Loucy (cell line): ENCODE results near the gene CCDC158.

Experiments used
- H2AFZ ChIP-seq: fragments of 200-600 bp; sonication (generic); 2 replicates; pipeline ENCODE4 v1.6.0; 2016; ENCODE audit warnings: antibody characterized with exemption, mild to moderate bottlenecking, low read length, moderate library complexity
- H3F3A ChIP-seq: fragments of 200-600 bp; 2 replicates; pipeline ENCODE4 v1.6.0; 2016; ENCODE audit warnings: antibody characterized with exemption, low read depth, mild to moderate bottlenecking
- H3K27me3 ChIP-seq: fragments of 200-600 bp; sonication (generic); 2 replicates; pipeline ENCODE4 v1.6.1; 2014; ENCODE audit warnings: low read length, mild to moderate bottlenecking; ENCODE audit not compliant: insufficient read depth, poor library complexity, severe bottlenecking
- H3K36me3 ChIP-seq: fragments of 200-600 bp; sonication (generic); 2 replicates; pipeline ENCODE4 v1.6.1; 2016; ENCODE audit warnings: low read length; ENCODE audit not compliant: insufficient read depth
- H3K4me1 ChIP-seq: fragments of 200-600 bp; sonication (generic); 2 replicates; pipeline ENCODE4 v1.5.1; 2014; ENCODE audit warnings: low read length, mild to moderate bottlenecking; ENCODE audit not compliant: insufficient read depth, poor library complexity, severe bottlenecking
- H3K4me2 ChIP-seq: fragments of 200-600 bp; sonication (generic); 2 replicates; pipeline ENCODE4 v1.6.0; 2014; ENCODE audit warnings: antibody characterized with exemption, low read length, low read depth, mild to moderate bottlenecking; ENCODE audit not compliant: poor library complexity, severe bottlenecking
- H3K4me3 ChIP-seq: fragments of 200-600 bp; sonication (generic); 2 replicates; pipeline ENCODE4 v1.5.1; 2014; ENCODE audit warnings: low read length, mild to moderate bottlenecking, mixed read lengths; ENCODE audit not compliant: poor library complexity, severe bottlenecking
- H3K79me2 ChIP-seq: fragments of 200-600 bp; sonication (generic); 2 replicates; pipeline ENCODE4 v1.6.1; 2014; ENCODE audit warnings: low read length; ENCODE audit not compliant: insufficient read depth
- H3K9ac ChIP-seq: fragments of 200-600 bp; sonication (generic); 2 replicates; pipeline ENCODE4 v1.6.0; 2014; ENCODE audit warnings: mild to moderate bottlenecking, low read depth, low read length, moderate library complexity; ENCODE audit not compliant: poor library complexity, severe bottlenecking
- H3K9me2 ChIP-seq: fragments of 200-600 bp; sonication (generic); replicated peaks from 2 replicates; pipeline ENCODE4 v1.6.1; 2016; ENCODE audit warnings: low read depth, low read length, mixed read lengths
- H3K9me3 ChIP-seq: fragments of 200-600 bp; sonication (generic); 2 replicates; pipeline ENCODE4 v1.6.1; 2014; ENCODE audit warnings: mild to moderate bottlenecking, antibody characterized with exemption, low read length, low read depth; ENCODE audit not compliant: insufficient read depth
- H4K20me1 ChIP-seq: fragments of 200-600 bp; sonication (generic); 2 replicates; pipeline ENCODE4 v1.6.0; 2014; ENCODE audit warnings: antibody characterized with exemption, low read length, mild to moderate bottlenecking; ENCODE audit not compliant: insufficient read depth, poor library complexity, severe bottlenecking
- EZH2phosphoT487 ChIP-seq: fragments of 200-600 bp; IDR thresholded peaks from 2 replicates; pipeline ENCODE4 v1.6.1; 2018; ENCODE audit warnings: antibody characterized with exemption, mild to moderate bottlenecking, moderate library complexity, borderline replicate concordance
- TF ChIP-seq, protein P1 (sequence below): fragments of 200-600 bp; sonication (generic); conservative IDR thresholded peaks from 2 replicates; pipeline ENCODE4 v1.5.1; 2014; ENCODE audit warnings: mild to moderate bottlenecking, antibody characterized with exemption, low read length

Gene CCDC158

DNA sequence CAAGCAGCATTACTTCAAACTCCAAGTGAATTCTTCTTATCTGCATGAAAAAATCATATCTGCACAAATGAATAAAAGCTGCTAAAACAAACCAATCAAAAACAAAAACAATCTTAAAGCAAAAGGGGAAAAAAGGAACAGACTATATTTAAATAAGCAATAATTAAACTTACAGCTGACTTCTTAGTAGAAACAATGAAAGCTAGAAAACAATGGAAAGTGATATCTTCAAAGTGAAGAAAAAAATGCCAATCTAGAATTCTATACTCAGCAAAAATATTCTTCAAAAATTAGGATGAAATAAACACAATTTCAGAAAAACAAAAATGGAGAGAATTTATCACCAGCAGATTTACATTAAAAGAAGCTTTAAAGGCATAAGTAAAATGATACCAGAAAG is 94.4 kb downstream of the CCDC158 start:
- Histone ChIP-seq H3K9me3 (peaks cover 15% of the 10 kb centered on the region), H3K9ac (no peak overlapping the region), H2AFZ (no peak overlapping the region), H3K4me2 (no peak overlapping the region), H3K79me2 (no peaks in the 10 kb centered on the region), H3K4me3 (no peak overlapping the region), H4K20me1 (no peaks in the 10 kb centered on the region), H3K9me2 (no peaks in the 10 kb centered on the region), H3K36me3 (no peaks in the 10 kb centered on the region), H3K4me1 (no peaks in the 10 kb centered on the region), H3F3A (0 out of 2 replicates have a peak, but pooled peaks cover 3% of the 10 kb centered on the region), H3K27me3 (no peaks in the 10 kb centered on the region)
- TF ChIP-seq, protein P1, sequence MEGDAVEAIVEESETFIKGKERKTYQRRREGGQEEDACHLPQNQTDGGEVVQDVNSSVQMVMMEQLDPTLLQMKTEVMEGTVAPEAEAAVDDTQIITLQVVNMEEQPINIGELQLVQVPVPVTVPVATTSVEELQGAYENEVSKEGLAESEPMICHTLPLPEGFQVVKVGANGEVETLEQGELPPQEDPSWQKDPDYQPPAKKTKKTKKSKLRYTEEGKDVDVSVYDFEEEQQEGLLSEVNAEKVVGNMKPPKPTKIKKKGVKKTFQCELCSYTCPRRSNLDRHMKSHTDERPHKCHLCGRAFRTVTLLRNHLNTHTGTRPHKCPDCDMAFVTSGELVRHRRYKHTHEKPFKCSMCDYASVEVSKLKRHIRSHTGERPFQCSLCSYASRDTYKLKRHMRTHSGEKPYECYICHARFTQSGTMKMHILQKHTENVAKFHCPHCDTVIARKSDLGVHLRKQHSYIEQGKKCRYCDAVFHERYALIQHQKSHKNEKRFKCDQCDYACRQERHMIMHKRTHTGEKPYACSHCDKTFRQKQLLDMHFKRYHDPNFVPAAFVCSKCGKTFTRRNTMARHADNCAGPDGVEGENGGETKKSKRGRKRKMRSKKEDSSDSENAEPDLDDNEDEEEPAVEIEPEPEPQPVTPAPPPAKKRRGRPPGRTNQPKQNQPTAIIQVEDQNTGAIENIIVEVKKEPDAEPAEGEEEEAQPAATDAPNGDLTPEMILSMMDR: no peak
- TF ChIP-seq EZH2phosphoT487: no peak

GRCh38 chr4:76325072-76325471 is 95.9 kb downstream of the CCDC158 start:
- Histone ChIP-seq H3K9me2 (no peaks in the 10 kb centered on the region), H3K4me2 (no peak overlapping the region)
- TF ChIP-seq EZH2phosphoT487: no peak; the same call in 1 of the 2 replicates
- TF ChIP-seq, protein P1: no peak

GRCh38 chr4:76322236-76322635 is 98.7 kb downstream of the CCDC158 start:
- no peak overlapping the region for H3K4me2 ChIP-seq
- H3F3A ChIP-seq: 0 out of 2 replicates have a peak, but pooled peaks cover 3% of the 10 kb centered on the region
- no peak overlapping the region for H2AFZ ChIP-seq
- H4K20me1 ChIP-seq: no peaks in the 10 kb centered on the region
- no peak overlapping the region for H3K9ac ChIP-seq
- peaks cover 19% of the 10 kb centered on the region for H3K9me3 ChIP-seq
- H3K4me3 ChIP-seq: no peak overlapping the region
- no peak for TF ChIP-seq EZH2phosphoT487
- TF ChIP-seq, protein P1: no peak
- H3K79me2 ChIP-seq: no peaks in the 10 kb centered on the region
- no peaks in the 10 kb centered on the region for H3K27me3 ChIP-seq
- no peaks in the 10 kb centered on the region for H3K4me1 ChIP-seq
- H3K36me3 ChIP-seq: no peaks in the 10 kb centered on the region
- H3K9me2 ChIP-seq: no peaks in the 10 kb centered on the region

More at GRCh38 chr4:76325072-76325471, 95.9 kb downstream of the CCDC158 start:
- H3K9ac ChIP-seq: no peak overlapping the region
- no peak overlapping the region for H3K4me3 ChIP-seq
- no peaks in the 10 kb centered on the region for H3K79me2 ChIP-seq
- no peaks in the 10 kb centered on the region for H3K27me3 ChIP-seq
- no peaks in the 10 kb centered on the region for H4K20me1 ChIP-seq
- H3K36me3 ChIP-seq: no peaks in the 10 kb centered on the region
- H2AFZ ChIP-seq: no peak overlapping the region
- H3K9me3 ChIP-seq: peaks cover 15% of the 10 kb centered on the region
- no peaks in the 10 kb centered on the region for H3K4me1 ChIP-seq
- 0 out of 2 replicates have a peak, but pooled peaks cover 3% of the 10 kb centered on the region for H3F3A ChIP-seq
